Neural crest cell (in vitro differentiated cells): Measurements from ENCODE around the gene ZNF345. TPM values are rescaled to one million over a fixed set of nuclear protein-coding genes. Genes with fewer than 3 reads are reported as not detected.

Experiments
- DNase-seq: peaks from one replicate; pipeline ENCODE4 v3.0.0; 2021; ENCODE audit warnings: low read depth, mixed read lengths, low spot score
- H3K27ac Mint-ChIP-seq: one replicate; pipeline ENCODE4 v1.8.0; 2021; ENCODE audit warnings: mild to moderate bottlenecking, mixed read lengths; ENCODE audit not compliant: unreplicated experiment
- H3K27me3 Mint-ChIP-seq: 2 replicates; pipeline ENCODE4 v1.8.0; 2021; ENCODE audit warnings: low read depth, mild to moderate bottlenecking, mixed read lengths
- H3K36me3 Mint-ChIP-seq: 2 replicates; pipeline ENCODE4 v1.8.0; 2021; ENCODE audit warnings: low read depth, mild to moderate bottlenecking, mixed read lengths
- H3K4me1 Mint-ChIP-seq: 2 replicates; pipeline ENCODE4 v1.8.0; 2021; ENCODE audit warnings: mixed read lengths
- H3K4me3 Mint-ChIP-seq: one replicate; pipeline ENCODE4 v1.8.0; 2021; ENCODE audit warnings: mild to moderate bottlenecking, mixed read lengths
- H3K9me3 Mint-ChIP-seq: 2 replicates; pipeline ENCODE4 v1.8.0; 2021; ENCODE audit warnings: mixed read lengths
- CTCF ChIP-seq: fragments of 200-600 bp; sonication (generic); conservative IDR thresholded peaks from 2 replicates; pipeline ENCODE4 v1.5.0; 2021; ENCODE audit warnings: antibody characterized with exemption, mild to moderate bottlenecking
- total RNA-seq: library from RNA; stranded (reverse); gene quantifications from 2 replicates; pipeline ENCODE4 v1.2.1, GENCODE V29; 2021

The ZNF345 gene
- total RNA-seq, 1 donor from 2014 or later, result 10.2 TPM

- Mint-ChIP-seq H3K4me3 (no peak overlapping the region), H3K4me1 (no peaks in the 10 kb centered on the region), H3K27me3 (no peaks in the 10 kb centered on the region), H3K36me3 (peaks cover 72% of the 10 kb centered on the region), H3K27ac (no peak overlapping the region), H3K9me3 (peaks cover 33% of the 10 kb centered on the region)
- no peak for DNase-seq
- TF ChIP-seq CTCF, result no peak
These were observed 17.2 kb upstream of the ZNF345 start for GRCh38 chr19:36833430-36833829.

- Mint-ChIP-seq H3K27ac (no peak overlapping the region), H3K4me1 (no peaks in the 10 kb centered on the region), H3K4me3 (no peak overlapping the region), H3K27me3 (no peaks in the 10 kb centered on the region), H3K9me3 (peaks cover 19% of the 10 kb centered on the region), H3K36me3 (peaks cover 52% of the 10 kb centered on the region)
- TF ChIP-seq CTCF, result no peak
- DNase-seq, result no peak
These were observed 13.3 kb upstream of the ZNF345 start for GRCh38 chr19:36837176-36837905.

GRCh38 chr19:36837906-36838783, 12.5 kb upstream of the ZNF345 start, which contains the start of gene ZNF790:
Gene ZNF790 (minus strand): TSS chr19:36838387. CDS start chr19:36825619, 12,768 bp downstream.
- Mint-ChIP-seq H3K27me3 (no peaks in the 10 kb centered on the region), H3K27ac (no peak within 1 kb of the TSS), H3K9me3 (peaks cover 16% of the 10 kb centered on the region), H3K4me3 (no peak within 1 kb of the TSS), H3K4me1 (no peaks in the 10 kb centered on the region), H3K36me3 (peaks cover 50% of the 10 kb centered on the region)
- no peak for TF ChIP-seq CTCF
- DNase-seq, result peak; percentile 74

GRCh38 chr19:36838784-36839324, 11.8 kb upstream of the ZNF345 start:
- no peak overlapping the region for H3K4me3 Mint-ChIP-seq
- TF ChIP-seq CTCF, result no peak
- no peaks in the 10 kb centered on the region for H3K4me1 Mint-ChIP-seq
- no peaks in the 10 kb centered on the region for H3K27me3 Mint-ChIP-seq
- H3K36me3 Mint-ChIP-seq, result peaks cover 48% of the 10 kb centered on the region
- DNase-seq, result no peak
- peaks cover 15% of the 10 kb centered on the region for H3K9me3 Mint-ChIP-seq
- no peak overlapping the region for H3K27ac Mint-ChIP-seq

- H3K4me3 Mint-ChIP-seq, result peak overlapping the region; percentile 75
These were observed 2.7 kb upstream of the ZNF345 start for GRCh38 chr19:36847968-36848367.

More at GRCh38 chr19:36847968-36848367, 2.7 kb upstream of the ZNF345 start:
- Mint-ChIP-seq H3K36me3 (peaks cover 38% of the 10 kb centered on the region), H3K4me1 (peaks cover 4% of the 10 kb centered on the region), H3K27me3 (no peaks in the 10 kb centered on the region), H3K27ac (no peak overlapping the region), H3K9me3 (peaks cover 8% of the 10 kb centered on the region)
- no peak for TF ChIP-seq CTCF
- no peak for DNase-seq
